ENCODE measurements around the gene GFY. TPM values are rescaled to one million over a fixed set of nuclear protein-coding genes. Genes with fewer than 3 reads are reported as not detected.

The GFY gene
- total RNA-seq, 1 experiment from 2014 or later = not detected

- H3K36me3 Mint-ChIP-seq (ENCODE audit: insufficient read depth, unreplicated experiment) = peaks cover 2% of the 10 kb centered on the region
- intact Hi-C loops (cut with micrococcal nuclease) = no loop called here
- ChIA-PET CTCF (interaction anchor here (0.6 to 1.2 kb wide), 4 partner anchors 10 to 521 kb away, joined by 3 to 7 read pairs (median 3); no protein-coding TSS in a partner anchor), POLR2A (no interaction called here)
- no peak overlapping the region for H3K27ac Mint-ChIP-seq (ENCODE audit: low read depth, unreplicated experiment)
- H3K4me3 Mint-ChIP-seq (ENCODE audit: unreplicated experiment) = peak overlapping the region; percentile 45
- TF ChIP-seq CTCF (IDR thresholded peaks at IDR 0.05; ENCODE audit: unreplicated experiment) = peak; percentile 50
- H3K9me3 Mint-ChIP-seq (ENCODE audit: unreplicated experiment) = no peaks in the 10 kb centered on the region
- H3K27me3 Mint-ChIP-seq (ENCODE audit: insufficient read depth, unreplicated experiment) = peaks cover 13% of the 10 kb centered on the region
- no peak for DNase-seq (ENCODE audit: unreplicated experiment)
- H3K4me1 Mint-ChIP-seq (ENCODE audit: insufficient read depth, unreplicated experiment) = no peaks in the 10 kb centered on the region
- BruUV-seq (replicated peaks) = no TSS peak
These were observed 51.0 kb downstream of the GFY start for GRCh38 chr19:49475995-49476880.

Other genes with a start within 250 kb of the GFY start
- 0.39 TPM in 1 of 2 replicates, not detected in the other for gene SLC6A16, start 100.2 kb upstream of the GFY start, total RNA-seq (2022)
- not detected in 2 replicates for gene CD37, start 90.0 kb upstream of the GFY start, total RNA-seq (2022)
- 3.5 and 6.2 TPM in 2 replicates for gene TEAD2, start 63.0 kb upstream of the GFY start, total RNA-seq (2022)
- gene DKKL1, start 61.5 kb upstream of the GFY start, total RNA-seq (2022) = 0.56 TPM in 1 of 2 replicates, not detected in the other
- gene KASH5, start 37.1 kb upstream of the GFY start, total RNA-seq (2022) = not detected in 2 replicates
- not detected in 2 replicates for gene PTH2, start 1.9 kb upstream of the GFY start, total RNA-seq (2022)
- gene SLC17A7, start 16.1 kb downstream of the GFY start, total RNA-seq (2022) = not detected in 2 replicates
- gene PIH1D1, start 26.4 kb downstream of the GFY start, total RNA-seq (2022) = 86.3 and 116 TPM in 2 replicates
- gene ALDH16A1, start 27.8 kb downstream of the GFY start, total RNA-seq (2022) = 28.4 and 34.2 TPM in 2 replicates
- gene FLT3LG, start 48.8 kb downstream of the GFY start, total RNA-seq (2022) = 1.5 and 3.6 TPM in 2 replicates
- gene RPL13A, start 62.2 kb downstream of the GFY start, total RNA-seq (2022) = 3,716 and 3,819 TPM in 2 replicates
- gene RPS11, start 71.0 kb downstream of the GFY start, total RNA-seq (2022) = 2,096 and 2,306 TPM in 2 replicates
- gene FCGRT, start 87.3 kb downstream of the GFY start, total RNA-seq (2022) = not detected in 2 replicates
- gene RCN3, start 102.6 kb downstream of the GFY start, total RNA-seq (2022) = not detected in 2 replicates
- gene NOSIP, start 155.2 kb downstream of the GFY start, total RNA-seq (2022) = 54.4 and 57.9 TPM in 2 replicates
- gene PRRG2, start 155.9 kb downstream of the GFY start, total RNA-seq (2022) = 3.9 and 4.7 TPM in 2 replicates
- gene PRR12, start 165.8 kb downstream of the GFY start, total RNA-seq (2022) = 19.0 and 20.2 TPM in 2 replicates
- 37.6 and 56.5 TPM in 2 replicates for gene RRAS, start 214.8 kb downstream of the GFY start, total RNA-seq (2022)
- gene SCAF1, start 216.8 kb downstream of the GFY start, total RNA-seq (2022) = 81.3 and 101 TPM in 2 replicates
- gene IRF3, start 240.5 kb downstream of the GFY start, total RNA-seq (2022) = 65.6 and 82.2 TPM in 2 replicates
- 29.4 and 36.0 TPM in 2 replicates for gene BCL2L12, start 240.5 kb downstream of the GFY start, total RNA-seq (2022)